Muscle layer of colon (tissue), 2 donors: ENCODE measurements around the gene RALY.

ENCODE experiments used
- H3K27ac ChIP-seq: one replicate; pipeline ENCODE4 v1.7.0; 2013; ENCODE audit warnings: low read depth, mild to moderate bottlenecking, low read length, moderate library complexity
- H3K27me3 ChIP-seq, 2 donors: one replicate each; pipeline ENCODE4 v1.7.0; 2013; ENCODE audit warnings: low read length in 2 of 2, mild to moderate bottlenecking in 2 of 2; ENCODE audit not compliant: insufficient read depth in 2 of 2, control insufficient read depth in 1 of 2
- H3K36me3 ChIP-seq: one replicate; pipeline ENCODE4 v1.7.0; 2013; ENCODE audit warnings: mild to moderate bottlenecking, low read length; ENCODE audit not compliant: insufficient read depth
- H3K4me1 ChIP-seq: one replicate; pipeline ENCODE4 v1.7.0; 2013; ENCODE audit warnings: mild to moderate bottlenecking, low read length; ENCODE audit not compliant: insufficient read depth
- H3K4me3 ChIP-seq, 2 donors: one replicate each; pipeline ENCODE4 v1.7.0; 2013; ENCODE audit warnings: low read length in 2 of 2, low read depth in 1 of 2, mild to moderate bottlenecking in 1 of 2, moderate library complexity in 1 of 2
- H3K9ac ChIP-seq: one replicate; pipeline ENCODE4 v1.7.0; 2013; ENCODE audit warnings: low read length
- H3K9me3 ChIP-seq: one replicate; pipeline ENCODE4 v1.7.0; 2013; ENCODE audit warnings: mild to moderate bottlenecking, low read length
- donor health status: abdominal sarcoma.
- donor health status: Adenocarcinoma of cecum.

The RALY gene

DNA sequence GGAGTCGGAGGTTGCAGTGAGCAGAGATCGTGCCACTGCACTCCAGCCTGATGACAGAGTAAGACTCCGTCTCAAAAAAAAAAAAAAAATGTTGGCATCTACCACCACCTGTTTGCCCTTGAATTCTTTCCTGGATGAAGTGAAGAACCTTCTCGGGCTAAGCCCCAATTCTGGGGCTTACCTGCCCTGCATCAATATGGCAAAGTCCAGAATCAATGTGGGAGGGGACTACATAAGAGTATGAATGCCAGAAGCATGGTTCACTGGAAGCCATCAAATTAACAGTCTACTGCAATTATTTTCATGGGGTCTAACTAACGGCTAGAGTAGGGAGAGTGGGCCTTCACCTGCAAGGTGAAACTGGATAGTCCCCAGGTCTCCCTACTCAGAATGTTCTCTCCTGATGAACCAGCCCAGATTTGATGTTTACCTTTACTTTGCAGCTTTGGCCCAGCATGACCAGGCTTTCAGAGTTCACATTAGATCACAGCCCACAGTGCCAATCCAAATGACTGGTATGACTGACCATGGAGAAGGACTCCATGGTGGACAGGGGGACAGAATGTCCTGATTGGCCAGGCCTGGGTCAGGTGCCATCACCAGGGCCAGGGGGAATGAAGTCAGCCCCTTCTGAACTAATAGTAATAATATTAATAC is 7.0 kb upstream of the RALY start:
- H3K27ac ChIP-seq: no peak overlapping the region
- no peaks in the 10 kb centered on the region for H3K9me3 ChIP-seq
- H3K4me1 ChIP-seq: peaks cover 3% of the 10 kb centered on the region
- no peak overlapping the region for H3K9ac ChIP-seq
- H3K4me3 ChIP-seq: no peak overlapping the region
- no peaks in the 10 kb centered on the region for H3K36me3 ChIP-seq
- H3K27me3 ChIP-seq: no peaks in the 10 kb centered on the region

DNA sequence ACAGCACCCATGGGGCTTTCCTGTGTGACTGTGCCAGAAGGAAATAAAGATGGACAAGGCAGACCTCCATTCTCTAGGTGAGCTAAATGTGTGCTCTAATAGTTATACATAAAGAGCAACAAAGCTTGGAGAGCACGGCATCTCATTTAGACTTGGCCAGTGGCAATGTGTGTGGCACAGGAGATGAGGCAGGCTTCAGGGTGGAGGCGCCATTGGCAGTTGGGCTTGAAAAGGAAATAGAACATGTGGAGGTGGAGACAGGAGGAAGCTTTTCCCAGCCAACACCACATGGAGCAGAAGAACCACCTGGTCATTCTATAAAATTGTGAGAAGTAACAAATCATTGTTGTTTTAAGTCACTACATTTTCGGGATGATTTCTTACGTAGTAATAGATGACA is 3.6 kb upstream of the RALY start:
- H3K27ac ChIP-seq: no peak overlapping the region
- H3K9me3 ChIP-seq: no peaks in the 10 kb centered on the region
- H3K4me3 ChIP-seq: no peak overlapping the region
- no peak overlapping the region for H3K9ac ChIP-seq
- H3K27me3 ChIP-seq: no peaks in the 10 kb centered on the region
- H3K36me3 ChIP-seq: no peaks in the 10 kb centered on the region
- H3K4me1 ChIP-seq: peaks cover 16% of the 10 kb centered on the region

- H3K9me3 ChIP-seq: no peaks in the 10 kb centered on the region
- H3K4me3 ChIP-seq: peak overlapping the region in 1 of 2 donors; percentile 98
- no peak overlapping the region for H3K27ac ChIP-seq
- H3K4me1 ChIP-seq: peaks cover 30% of the 10 kb centered on the region
- no peaks in the 10 kb centered on the region for H3K27me3 ChIP-seq
- no peak overlapping the region for H3K9ac ChIP-seq
- H3K36me3 ChIP-seq: no peaks in the 10 kb centered on the region
These were observed 2.2 kb upstream of the RALY start for GRCh38 chr20:33991502-33991901.

DNA sequence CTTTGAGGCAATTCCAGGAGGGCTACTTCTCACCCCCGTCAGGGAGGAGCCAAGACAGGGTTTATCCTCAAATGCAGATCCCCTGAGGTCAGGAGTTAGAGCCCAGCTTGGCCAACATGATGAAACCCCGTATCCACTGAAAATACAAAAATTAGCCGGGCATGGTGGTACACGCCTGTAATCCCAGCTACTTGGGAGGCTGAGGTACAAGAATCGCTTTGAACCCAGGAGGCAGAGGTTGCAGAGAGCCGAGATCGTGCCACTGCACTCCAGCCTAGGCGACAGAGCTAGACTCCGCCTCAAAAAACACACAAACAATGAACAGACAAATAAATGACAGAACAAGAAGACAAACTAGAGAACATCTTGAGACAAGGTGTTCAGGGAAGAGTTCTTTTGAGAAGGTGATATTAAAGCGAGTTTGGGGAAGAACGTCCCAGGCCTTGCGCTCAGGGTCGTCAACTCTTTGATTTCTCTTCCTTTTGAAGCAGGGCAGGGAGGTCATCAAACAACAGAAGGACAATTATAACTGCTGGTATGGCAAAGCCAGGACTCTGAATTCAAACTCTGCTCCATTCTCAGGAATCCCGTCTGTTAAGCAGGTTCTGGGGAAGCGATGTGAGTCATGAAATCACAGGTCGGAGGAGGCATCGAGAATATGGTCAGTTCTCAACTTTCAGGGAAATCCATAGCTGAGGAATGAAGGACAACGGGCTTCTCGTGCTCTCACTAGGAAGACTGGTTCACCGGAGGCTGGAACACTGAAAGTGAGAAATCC is 1.4 kb upstream of the RALY start:
- peak overlapping the region; percentile 64 for H3K27ac ChIP-seq
- no peaks in the 10 kb centered on the region for H3K36me3 ChIP-seq
- peak overlapping the region; percentile 85 for H3K9ac ChIP-seq
- peaks cover 38% of the 10 kb centered on the region for H3K4me1 ChIP-seq
- peak overlapping the region; percentile 62 to 98 for H3K4me3 ChIP-seq
- H3K27me3 ChIP-seq: no peaks in the 10 kb centered on the region
- no peaks in the 10 kb centered on the region for H3K9me3 ChIP-seq

GRCh38 chr20:33992923-33993575 is 662 bp upstream of the RALY start:
- peaks cover 46% of the 10 kb centered on the region for H3K4me1 ChIP-seq
- no peaks in the 10 kb centered on the region for H3K36me3 ChIP-seq
- peak overlapping the region; percentile 94 to 98 for H3K4me3 ChIP-seq
- H3K27me3 ChIP-seq: no peaks in the 10 kb centered on the region
- H3K27ac ChIP-seq: peak overlapping the region; percentile 94
- peak overlapping the region; percentile 85 for H3K9ac ChIP-seq
- no peaks in the 10 kb centered on the region for H3K9me3 ChIP-seq

GRCh38 chr20:33994222-33994913 is 657 bp downstream of the RALY start:
- no peaks in the 10 kb centered on the region for H3K36me3 ChIP-seq
- H3K4me1 ChIP-seq: peaks cover 56% of the 10 kb centered on the region
- H3K4me3 ChIP-seq: peak overlapping the region; percentile 94 to 98
- H3K9ac ChIP-seq: peak overlapping the region; percentile 88
- H3K27me3 ChIP-seq: no peaks in the 10 kb centered on the region
- no peaks in the 10 kb centered on the region for H3K9me3 ChIP-seq
- peak overlapping the region; percentile 94 for H3K27ac ChIP-seq

DNA sequence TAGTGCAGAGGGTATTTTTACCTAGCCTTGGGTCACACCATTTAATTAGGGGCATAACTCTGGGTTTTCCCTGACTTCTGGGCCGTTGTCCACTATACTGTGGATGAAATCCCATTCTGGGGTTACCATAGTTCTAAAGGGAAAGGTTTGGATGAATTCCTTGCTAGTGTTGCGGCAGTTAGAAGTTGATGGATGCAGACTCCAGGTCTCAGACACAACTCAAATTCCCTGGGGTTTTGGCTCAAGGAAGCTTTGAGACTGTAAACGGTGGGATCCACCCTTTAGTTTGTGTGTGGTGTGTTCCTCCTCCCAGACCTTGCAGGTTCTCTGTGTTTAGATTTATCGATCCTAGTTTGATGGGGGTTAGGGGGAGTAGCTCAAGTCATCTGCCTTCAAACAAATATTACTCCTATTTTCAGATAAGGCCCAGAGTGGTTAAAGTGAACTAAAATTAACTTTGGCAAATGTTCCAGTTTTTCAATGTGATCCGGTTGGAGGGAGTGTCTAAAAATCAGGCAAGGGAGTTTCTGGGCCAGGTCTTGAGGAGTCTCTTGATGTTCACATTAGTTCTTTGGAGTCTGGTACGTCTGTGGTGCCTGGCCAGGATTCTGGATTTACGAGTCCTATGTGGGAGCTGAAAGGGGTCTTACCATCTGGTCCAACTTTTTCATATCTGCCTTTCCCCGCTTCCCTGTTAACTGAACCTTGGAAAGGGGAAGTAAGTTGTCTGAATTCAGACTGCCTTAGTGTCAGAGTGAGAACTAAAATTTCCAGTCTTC is 1.5 kb downstream of the RALY start:
- H3K27ac ChIP-seq: peak overlapping the region; percentile 94
- H3K9me3 ChIP-seq: no peaks in the 10 kb centered on the region
- H3K4me3 ChIP-seq: peak overlapping the region; percentile 94 to 98
- H3K27me3 ChIP-seq: no peaks in the 10 kb centered on the region
- H3K36me3 ChIP-seq: no peaks in the 10 kb centered on the region
- H3K9ac ChIP-seq: peak overlapping the region; percentile 88
- H3K4me1 ChIP-seq: peaks cover 65% of the 10 kb centered on the region

GRCh38 chr20:33999025-33999649 is 5.4 kb downstream of the RALY start:
- Histone ChIP-seq H3K36me3 (no peaks in the 10 kb centered on the region), H3K4me1 (peaks cover 64% of the 10 kb centered on the region), H3K27me3 (no peaks in the 10 kb centered on the region), H3K9me3 (no peaks in the 10 kb centered on the region), H3K4me3 (no peak overlapping the region), H3K27ac (peak overlapping the region; percentile 29), H3K9ac (no peak overlapping the region)

- peaks cover 49% of the 10 kb centered on the region for H3K4me1 ChIP-seq
- H3K36me3 ChIP-seq: no peaks in the 10 kb centered on the region
- no peaks in the 10 kb centered on the region for H3K27me3 ChIP-seq
- H3K27ac ChIP-seq: no peak overlapping the region
- H3K9me3 ChIP-seq: no peaks in the 10 kb centered on the region
- no peak overlapping the region for H3K9ac ChIP-seq
- no peak overlapping the region for H3K4me3 ChIP-seq
These were observed 7.7 kb downstream of the RALY start for GRCh38 chr20:34001378-34001777.

DNA sequence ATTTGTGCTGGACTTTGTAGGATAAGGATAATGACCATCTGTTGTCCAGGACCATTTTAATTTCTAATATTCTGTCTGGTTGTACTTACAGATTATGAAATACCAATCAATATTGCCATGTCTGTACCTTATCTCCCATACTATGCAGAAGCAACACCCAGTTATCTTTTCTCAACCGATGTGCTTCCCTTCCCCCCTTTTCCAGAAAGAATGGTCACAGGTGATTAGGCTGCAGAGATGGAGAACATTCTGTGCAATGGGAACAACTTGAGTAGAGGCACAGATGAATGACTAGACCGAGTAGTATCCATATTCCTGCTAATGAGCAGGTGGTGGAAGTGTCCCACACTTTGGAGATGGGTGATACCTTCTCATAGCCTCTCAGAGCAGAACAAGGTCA is 10.5 kb downstream of the RALY start:
- Histone ChIP-seq H3K4me3 (no peak overlapping the region), H3K4me1 (peaks cover 24% of the 10 kb centered on the region), H3K36me3 (no peaks in the 10 kb centered on the region), H3K9me3 (no peaks in the 10 kb centered on the region), H3K27ac (no peak overlapping the region), H3K9ac (no peak overlapping the region), H3K27me3 (no peaks in the 10 kb centered on the region)
